Measurements from ENCODE around the gene RACGAP1.

DNA sequence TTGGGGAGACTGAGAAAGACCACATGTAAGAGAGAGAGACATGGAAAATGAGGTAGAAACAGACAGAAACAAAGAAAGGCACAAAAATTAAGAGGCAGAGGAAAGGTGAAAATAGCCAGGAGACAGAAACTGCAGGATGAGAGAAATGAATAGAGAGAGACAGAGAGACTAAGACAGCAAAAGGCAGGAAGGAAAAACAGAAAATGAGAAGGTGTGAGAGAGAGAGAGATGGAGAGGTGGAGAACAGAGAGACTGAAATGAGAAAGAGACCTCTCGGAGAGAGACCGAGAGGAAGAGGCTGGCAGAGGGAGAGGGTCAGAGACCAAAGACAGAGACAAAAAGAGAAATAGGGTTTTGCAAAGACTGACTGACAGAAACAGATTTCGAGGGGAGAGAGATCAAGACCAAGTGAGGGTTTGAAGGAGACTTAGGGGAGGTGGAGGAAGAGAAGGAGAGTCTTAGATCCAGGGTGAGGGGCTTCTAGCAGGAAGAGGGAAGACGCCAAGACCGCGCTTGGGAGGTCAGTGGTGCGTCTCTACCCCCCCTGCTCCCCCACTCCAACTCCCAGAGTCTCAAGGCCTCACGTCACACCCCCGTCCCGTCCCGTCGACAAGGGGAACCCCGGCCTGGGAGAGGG, 64.7 kb downstream of the RACGAP1 start:
- TF ChIP-seq POLR2A (IDR thresholded peaks at IDR 0.05; ENCODE audit: low read length) (no peak), GATA1 (IDR thresholded peaks at IDR 0.05; ENCODE audit: low read depth, low read length) (no peak)
